ENCODE measurements around the gene TMEM19.
"Not testable (repeated sequence)": the region's sequence is repeated elsewhere in the genome, so short reads cannot be mapped to it uniquely, and the experiment has no call there.

DNA sequence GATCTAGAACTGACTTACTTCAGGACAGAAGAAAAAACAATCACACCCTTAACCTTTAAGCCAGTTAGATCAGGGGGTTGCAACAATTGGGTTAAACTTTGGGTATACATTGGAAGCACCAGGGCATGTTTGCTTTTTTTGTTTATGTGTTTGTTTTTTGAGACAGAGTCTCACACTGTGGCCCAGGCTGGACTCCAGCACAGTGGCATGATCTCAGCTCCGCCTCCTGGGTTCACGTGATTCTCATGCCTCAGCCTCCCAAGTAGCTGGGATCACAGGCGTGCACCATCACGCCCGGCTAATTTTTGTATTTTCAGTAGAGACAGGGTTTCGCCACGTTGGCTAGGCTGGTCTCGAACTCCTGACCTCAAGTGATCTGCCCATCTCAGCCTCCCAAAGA, 16.3 kb downstream of the TMEM19 start:
- TF ChIP-seq, protein P1, sequence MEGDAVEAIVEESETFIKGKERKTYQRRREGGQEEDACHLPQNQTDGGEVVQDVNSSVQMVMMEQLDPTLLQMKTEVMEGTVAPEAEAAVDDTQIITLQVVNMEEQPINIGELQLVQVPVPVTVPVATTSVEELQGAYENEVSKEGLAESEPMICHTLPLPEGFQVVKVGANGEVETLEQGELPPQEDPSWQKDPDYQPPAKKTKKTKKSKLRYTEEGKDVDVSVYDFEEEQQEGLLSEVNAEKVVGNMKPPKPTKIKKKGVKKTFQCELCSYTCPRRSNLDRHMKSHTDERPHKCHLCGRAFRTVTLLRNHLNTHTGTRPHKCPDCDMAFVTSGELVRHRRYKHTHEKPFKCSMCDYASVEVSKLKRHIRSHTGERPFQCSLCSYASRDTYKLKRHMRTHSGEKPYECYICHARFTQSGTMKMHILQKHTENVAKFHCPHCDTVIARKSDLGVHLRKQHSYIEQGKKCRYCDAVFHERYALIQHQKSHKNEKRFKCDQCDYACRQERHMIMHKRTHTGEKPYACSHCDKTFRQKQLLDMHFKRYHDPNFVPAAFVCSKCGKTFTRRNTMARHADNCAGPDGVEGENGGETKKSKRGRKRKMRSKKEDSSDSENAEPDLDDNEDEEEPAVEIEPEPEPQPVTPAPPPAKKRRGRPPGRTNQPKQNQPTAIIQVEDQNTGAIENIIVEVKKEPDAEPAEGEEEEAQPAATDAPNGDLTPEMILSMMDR (conservative IDR thresholded peaks at IDR 0.05): not testable (repeated sequence)
- not testable (repeated sequence) for TF ChIP-seq EZH2 (IDR thresholded peaks at IDR 0.05; ENCODE audit: low read depth)
